HG02642 (cell line): ENCODE measurements around the gene NPLOC4.
A peak's percentile ranks its signal among the peaks of the same experiment; 100 is the strongest.

Experiments used
- ATAC-seq: cut with Tn5 transposase; IDR thresholded peaks from one replicate; pipeline ENCODE4 v1.9.1; 2021; ENCODE audit warnings: mild to moderate bottlenecking; ENCODE audit not compliant: unreplicated experiment, poor library complexity

The NPLOC4 gene

GRCh38 chr17:81665205-81666091, 28.5 kb upstream of the NPLOC4 start:
- ATAC-seq: peak; percentile 3

- no peak for ATAC-seq
Observed at GRCh38 chr17:81664051-81664470, 27.1 kb upstream of the NPLOC4 start.

GRCh38 chr17:81662002-81662401, 25.1 kb upstream of the NPLOC4 start:
- no peak for ATAC-seq

GRCh38 chr17:81660441-81660840, 23.5 kb upstream of the NPLOC4 start:
- no peak for ATAC-seq

- ATAC-seq: no peak
Observed at GRCh38 chr17:81659038-81659437, 22.1 kb upstream of the NPLOC4 start.

GRCh38 chr17:81656835-81657234, 19.9 kb upstream of the NPLOC4 start:
- no peak for ATAC-seq

- no peak for ATAC-seq
Observed at GRCh38 chr17:81656118-81656743, 19.3 kb upstream of the NPLOC4 start, which contains the start of gene PDE6G. Gene PDE6G, minus strand, starts transcription at chr17:81656542. Its CDS starts 3,237 bp downstream, at chr17:81653305.

GRCh38 chr17:81655378-81656117, 18.6 kb upstream of the NPLOC4 start:
- no peak for ATAC-seq

- no peak for ATAC-seq
Observed at GRCh38 chr17:81652906-81653771, 16.2 kb upstream of the NPLOC4 start.

- no peak for ATAC-seq
Observed at GRCh38 chr17:81651692-81652091, 14.8 kb upstream of the NPLOC4 start.

- no peak for ATAC-seq
Observed at GRCh38 chr17:81650951-81651350, 14.0 kb upstream of the NPLOC4 start.

- ATAC-seq: no peak
Observed at GRCh38 chr17:81648707-81649085, 11.8 kb upstream of the NPLOC4 start.

- ATAC-seq: no peak
Observed at GRCh38 chr17:81648013-81648706, 11.2 kb upstream of the NPLOC4 start.

- ATAC-seq: no peak
Observed at GRCh38 chr17:81647640-81648012, 10.7 kb upstream of the NPLOC4 start.

- ATAC-seq: no peak
Observed at GRCh38 chr17:81646869-81647600, 10.1 kb upstream of the NPLOC4 start.

GRCh38 chr17:81644976-81645952, 8.4 kb upstream of the NPLOC4 start:
- ATAC-seq: no peak

GRCh38 chr17:81644496-81644895, 7.6 kb upstream of the NPLOC4 start:
- ATAC-seq: no peak
